ENCODE results near the gene FNDC3A. TPM values are rescaled to one million over a fixed set of nuclear protein-coding genes. Genes with fewer than 3 reads are reported as not detected.
"Not testable (repeated sequence)": the region's sequence is repeated elsewhere in the genome, so short reads cannot be mapped to it uniquely, and the experiment has no call there.

The FNDC3A gene
- total RNA-seq, 1 donor from 2014 or later, result 47.1 TPM

- DNase-seq (ENCODE audit: low spot score) (no peak), ATAC-seq (no peak)
Observed at GRCh38 chr13:49125964-49126524, 150.3 kb downstream of the FNDC3A start.

GRCh38 chr13:49132479-49133002 lies 156.8 kb downstream of the FNDC3A start:
- ATAC-seq, result peak; percentile 63
- DNase-seq (ENCODE audit: low spot score), result no peak

GRCh38 chr13:49134305-49134704 lies 158.6 kb downstream of the FNDC3A start:
- ATAC-seq, result no peak
- DNase-seq (ENCODE audit: low spot score), result no peak

- peak; percentile 25 for ATAC-seq
- not testable (repeated sequence) for DNase-seq (ENCODE audit: low spot score)
Observed at GRCh38 chr13:49137138-49137643, 161.5 kb downstream of the FNDC3A start.

- peak; percentile 43 for ATAC-seq
- DNase-seq (ENCODE audit: low spot score), result no peak
Observed at GRCh38 chr13:49140910-49141611, 165.3 kb downstream of the FNDC3A start.

GRCh38 chr13:49146950-49147355 lies 171.2 kb downstream of the FNDC3A start:
- DNase-seq (ENCODE audit: low spot score) (no peak), ATAC-seq (peak; percentile 79)

GRCh38 chr13:49148405-49148804 lies 172.7 kb downstream of the FNDC3A start:
- ATAC-seq, result no peak
- DNase-seq (ENCODE audit: low spot score), result no peak

GRCh38 chr13:49157955-49158584 lies 182.4 kb downstream of the FNDC3A start:
- not testable (repeated sequence) for ATAC-seq; DNase-seq (ENCODE audit: low spot score)

- DNase-seq (ENCODE audit: low spot score); ATAC-seq: not testable (repeated sequence)
Observed at GRCh38 chr13:49163162-49163561, 187.4 kb downstream of the FNDC3A start.

- DNase-seq (ENCODE audit: low spot score), result no peak
- no peak for ATAC-seq
Observed at GRCh38 chr13:49164712-49165111, 189.0 kb downstream of the FNDC3A start.

- ATAC-seq (peak; percentile 61), DNase-seq (ENCODE audit: low spot score) (no peak)
Observed at GRCh38 chr13:49165798-49166752, 190.4 kb downstream of the FNDC3A start.

GRCh38 chr13:49171359-49171758 lies 195.6 kb downstream of the FNDC3A start:
- no peak for ATAC-seq
- DNase-seq (ENCODE audit: low spot score), result no peak

- DNase-seq (ENCODE audit: low spot score) (no peak), ATAC-seq (no peak)
Observed at GRCh38 chr13:49183672-49184325, 208.1 kb downstream of the FNDC3A start.

GRCh38 chr13:49184621-49185020 lies 208.9 kb downstream of the FNDC3A start:
- ATAC-seq (no peak), DNase-seq (ENCODE audit: low spot score) (no peak)

- no peak for DNase-seq (ENCODE audit: low spot score)
- no peak for ATAC-seq
Observed at GRCh38 chr13:49185264-49185663, 209.6 kb downstream of the FNDC3A start.

GRCh38 chr13:49190901-49191300 lies 215.2 kb downstream of the FNDC3A start:
- no peak for ATAC-seq
- no peak for DNase-seq (ENCODE audit: low spot score)

- no peak for DNase-seq (ENCODE audit: low spot score)
- no peak for ATAC-seq
Observed at GRCh38 chr13:49206641-49207040, 230.9 kb downstream of the FNDC3A start.

- ATAC-seq (no peak), DNase-seq (ENCODE audit: low spot score) (no peak)
Observed at GRCh38 chr13:49208619-49209018, 232.9 kb downstream of the FNDC3A start.

GRCh38 chr13:49210114-49210513 lies 234.4 kb downstream of the FNDC3A start:
- DNase-seq (ENCODE audit: low spot score) (no peak), ATAC-seq (no peak)

GRCh38 chr13:49210669-49211068 lies 235.0 kb downstream of the FNDC3A start:
- DNase-seq (ENCODE audit: low spot score), result no peak
- no peak for ATAC-seq
